HG03460 (cell line): Measurements from ENCODE around the gene PGF.
A peak's percentile ranks its signal among the peaks of the same experiment; 100 is the strongest.

ENCODE experiments used
- ATAC-seq: cut with Tn5 transposase; IDR thresholded peaks from one replicate; pipeline ENCODE4 v1.9.1; 2021; ENCODE audit not compliant: unreplicated experiment

PGF gene

GRCh38 chr14:74959596-74960180 lies 4.3 kb upstream of the PGF start:
- no peak for ATAC-seq

- no peak for ATAC-seq
These were observed 1.1 kb upstream of the PGF start for GRCh38 chr14:74956280-74957072.

DNA sequence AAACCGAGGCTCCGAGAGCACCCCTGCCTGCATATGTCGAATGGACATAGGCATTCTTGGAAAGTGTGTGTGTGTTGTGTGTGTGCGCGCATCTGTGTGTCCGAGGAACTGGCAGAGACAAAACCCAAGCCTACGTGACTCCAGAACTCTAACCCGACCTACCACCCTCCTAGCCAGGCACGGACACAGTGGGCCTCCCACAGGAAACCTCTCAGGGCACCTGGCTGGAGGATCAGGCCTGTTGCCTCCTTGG lies 556 bp upstream of the PGF start:
- ATAC-seq = no peak

GRCh38 chr14:74954947-74955228 lies 509 bp downstream of the PGF start:
- no peak for ATAC-seq

DNA sequence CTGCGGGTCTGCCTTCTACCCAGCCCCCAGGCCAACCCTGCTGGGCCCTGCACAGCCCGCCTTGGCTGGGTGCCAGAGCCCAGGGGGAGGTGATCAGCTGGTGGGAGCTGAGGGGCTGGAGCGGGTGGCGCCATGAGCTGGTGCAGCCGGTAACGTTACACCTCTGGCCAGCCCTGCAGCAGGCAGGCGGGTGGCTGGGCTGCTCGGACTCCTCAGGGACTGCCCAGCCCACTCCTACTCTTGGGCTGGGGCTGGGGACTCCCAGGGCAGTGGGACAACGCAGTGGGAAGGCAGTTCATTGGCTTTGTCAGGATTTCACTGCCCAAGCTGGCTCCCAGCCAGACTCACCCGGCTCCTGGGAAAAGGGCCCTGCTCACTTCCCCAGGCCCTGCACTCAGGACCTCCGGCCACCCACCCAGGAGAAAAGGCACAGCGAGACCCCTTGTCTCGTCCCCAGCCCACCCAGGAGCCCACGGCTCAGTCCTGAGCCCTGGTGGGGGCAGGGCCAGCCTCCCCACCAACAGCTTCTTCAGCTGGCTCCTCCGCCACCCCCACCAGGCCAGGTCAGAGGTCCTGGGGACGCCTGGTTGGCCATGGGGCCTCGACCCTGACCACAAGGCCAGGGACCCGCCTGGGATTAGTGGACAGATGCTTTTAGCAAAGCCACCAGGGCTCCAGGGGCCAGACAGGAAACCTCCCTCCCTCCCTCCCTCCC lies 1.0 kb downstream of the PGF start:
- ATAC-seq = no peak

- no peak for ATAC-seq
These were observed 1.7 kb downstream of the PGF start for GRCh38 chr14:74953686-74954085.

GRCh38 chr14:74952697-74953484 lies 2.5 kb downstream of the PGF start:
- ATAC-seq = no peak

DNA sequence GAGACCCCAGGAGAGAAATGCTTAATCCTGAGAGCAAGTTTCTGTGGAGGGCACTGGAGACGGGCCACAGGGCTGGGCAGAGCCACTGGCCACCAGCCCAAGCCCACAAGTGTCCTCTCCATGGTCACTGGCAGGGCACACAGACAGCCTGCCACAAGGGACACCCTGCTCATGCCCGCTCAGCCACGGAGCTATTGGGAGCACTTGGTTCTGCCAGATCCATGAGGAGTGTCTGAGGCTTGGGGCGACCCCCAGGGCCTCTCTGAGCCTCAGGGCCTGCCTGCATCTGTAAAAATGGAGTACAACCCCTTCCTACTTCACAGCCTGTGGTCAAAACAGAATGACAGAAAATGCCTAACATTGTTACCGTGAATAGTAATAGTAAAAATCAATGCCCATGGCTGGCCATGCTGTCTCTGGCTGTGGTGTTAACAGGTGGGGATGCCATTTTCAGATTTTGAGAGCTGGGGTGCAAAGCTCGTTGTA lies 3.2 kb downstream of the PGF start:
- ATAC-seq = no peak

- ATAC-seq = no peak
These were observed 3.8 kb downstream of the PGF start for GRCh38 chr14:74951443-74952179.

- no peak for ATAC-seq
These were observed 4.5 kb downstream of the PGF start for GRCh38 chr14:74950795-74951442.

GRCh38 chr14:74949859-74950573 lies 5.4 kb downstream of the PGF start:
- ATAC-seq = no peak

DNA sequence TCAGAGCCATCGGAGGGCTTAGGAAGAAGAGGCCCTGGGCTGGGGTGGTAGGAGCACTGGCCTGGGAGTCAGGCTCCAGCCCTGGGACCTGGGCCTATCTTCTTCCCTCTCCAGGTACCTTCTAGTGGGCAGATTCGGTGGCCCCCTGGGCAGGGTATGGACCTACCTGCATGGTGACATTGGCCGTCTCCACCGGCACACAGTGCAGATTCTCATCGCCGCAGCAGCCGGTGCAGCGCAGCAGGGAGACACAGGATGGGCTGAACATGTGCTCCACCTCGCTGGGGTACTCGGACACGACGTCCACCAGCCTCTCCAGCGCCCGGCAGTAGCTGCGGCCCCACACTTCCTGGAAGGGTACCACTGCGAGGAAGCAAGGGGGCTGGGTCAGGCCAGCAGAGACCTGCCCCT lies 6.2 kb downstream of the PGF start:
- ATAC-seq = no peak

- ATAC-seq = no peak
These were observed 6.9 kb downstream of the PGF start for GRCh38 chr14:74948228-74949175.

DNA sequence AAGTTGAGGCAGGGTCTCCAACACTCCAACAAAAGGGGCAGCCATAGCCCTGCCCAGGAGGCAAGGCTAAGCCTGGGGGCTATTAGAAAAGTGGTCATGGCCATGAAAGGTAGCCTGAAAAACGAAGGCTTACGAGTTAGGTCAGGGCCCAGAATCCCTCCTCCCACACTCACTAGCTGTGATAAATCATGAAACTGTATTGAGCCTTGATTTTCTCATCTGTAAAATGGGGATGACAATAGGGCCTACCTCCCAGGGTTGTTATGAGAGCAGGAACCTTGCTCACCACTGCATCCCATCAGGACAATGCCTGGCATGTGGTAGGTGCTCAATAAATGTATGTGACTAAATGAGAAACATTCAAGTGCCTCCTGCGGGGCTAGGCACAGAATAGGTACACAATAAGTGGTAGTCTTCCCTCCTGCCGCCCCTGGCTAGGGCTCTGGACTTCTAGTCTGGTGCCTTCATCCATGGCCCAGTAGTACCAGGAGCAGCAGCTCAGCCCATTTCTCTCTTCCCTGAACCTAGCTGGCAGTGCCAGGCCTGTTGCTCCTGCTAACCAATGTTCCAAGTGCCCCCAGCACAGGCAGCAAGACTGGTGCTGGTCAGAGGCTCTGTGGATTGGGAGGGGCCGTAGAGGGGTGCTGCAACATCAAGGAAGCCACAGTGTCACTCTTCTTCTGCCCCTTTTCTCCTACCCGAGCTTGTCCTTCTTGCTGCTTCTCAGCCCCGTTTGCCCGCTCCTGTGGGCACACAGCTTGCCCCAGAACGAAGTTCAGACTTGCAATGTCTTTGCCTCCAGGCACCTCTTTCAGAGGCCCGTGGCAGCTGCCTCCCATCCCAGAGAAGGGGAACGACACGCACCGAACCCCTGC lies 7.8 kb downstream of the PGF start:
- no peak for ATAC-seq

DNA sequence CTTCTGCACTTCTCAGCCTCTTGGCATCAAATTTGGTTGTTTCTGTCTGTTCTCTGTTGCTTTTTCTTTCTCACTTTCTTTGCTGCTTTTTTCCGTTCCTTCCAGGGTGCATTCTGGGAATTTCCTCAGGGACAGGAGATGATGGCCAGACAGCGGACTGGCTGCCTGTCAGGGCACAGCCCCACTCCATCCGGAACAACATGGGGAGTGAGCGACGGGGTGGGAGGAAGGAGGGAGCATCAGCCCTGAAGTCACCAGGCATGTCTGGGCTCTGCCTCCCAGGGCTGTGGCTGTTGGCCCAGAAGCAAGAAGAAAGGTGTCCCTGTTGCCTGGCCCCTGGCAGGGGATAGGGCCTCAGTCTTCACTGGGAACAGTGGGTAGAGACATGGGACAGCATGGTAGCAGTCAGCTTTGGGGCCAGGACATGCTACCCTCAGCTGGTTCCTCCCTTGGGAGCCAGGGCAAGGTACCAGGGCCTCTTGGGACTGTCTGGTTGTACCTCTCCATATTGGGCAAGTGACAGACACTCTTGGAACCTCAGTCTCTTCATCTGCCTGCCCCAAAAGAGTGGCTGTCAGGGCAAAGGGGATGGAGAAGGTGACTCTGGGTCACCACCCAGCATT lies 8.6 kb downstream of the PGF start:
- ATAC-seq = no peak

DNA sequence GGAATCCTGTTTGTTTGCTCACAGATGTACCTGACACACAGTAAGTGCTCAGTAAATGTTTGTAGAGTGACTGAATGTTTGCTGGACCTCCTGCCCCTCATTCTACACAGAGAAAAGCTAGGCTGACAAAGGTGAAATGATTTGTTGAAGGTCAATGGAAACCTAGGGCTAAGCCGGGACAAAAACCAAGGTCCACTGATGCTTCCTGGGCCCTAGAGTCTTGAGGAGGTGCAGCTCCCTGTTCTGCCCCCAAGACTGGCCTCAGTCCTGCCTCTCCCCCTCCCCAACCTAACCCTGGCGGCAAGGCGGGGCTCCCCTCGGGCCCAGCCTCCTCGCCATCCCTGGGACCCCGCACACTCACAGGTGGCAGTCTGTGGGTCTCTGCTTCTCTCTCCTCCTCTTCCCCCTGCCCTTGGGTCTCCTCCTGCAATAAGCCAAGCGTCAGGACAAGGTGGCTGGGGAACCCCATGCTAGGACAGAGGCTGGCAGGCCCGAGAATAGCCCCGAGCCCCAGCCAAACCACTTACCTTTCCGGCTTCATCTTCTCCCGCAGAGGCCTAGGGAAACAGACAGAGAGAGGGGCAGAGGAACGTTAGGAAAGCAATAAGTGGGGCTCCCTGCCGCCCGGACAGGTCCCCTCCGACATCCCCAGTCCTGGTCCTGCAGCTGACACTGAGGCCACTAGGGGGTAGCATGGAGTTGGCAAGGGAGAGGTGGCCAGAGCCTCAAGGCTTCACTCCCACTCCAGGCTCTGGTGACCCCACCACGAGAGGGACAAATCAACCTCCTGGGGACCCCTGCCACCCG lies 9.3 kb downstream of the PGF start:
- peak; percentile 42 for ATAC-seq
